MM.1S (cell line): ENCODE measurements around the gene APBB3.

Experiments
- EZH2 ChIP-seq: fragments of 300-600 bp; sonication (generic); optimal IDR thresholded peaks from 2 replicates; pipeline ENCODE3; 2017; ENCODE audit warnings: low read depth, mild to moderate bottlenecking, antibody characterized with exemption, low read length, mixed read lengths
- EZH2phosphoT487 ChIP-seq: fragments of 300-600 bp; sonication (generic); IDR thresholded peaks from 2 replicates; pipeline ENCODE4 v1.6.1; 2018; ENCODE audit warnings: antibody characterized with exemption, low read length
- TF ChIP-seq, protein P1 (sequence below): fragments of 300-600 bp; sonication (generic); IDR thresholded peaks from 2 replicates; pipeline ENCODE4 v1.5.1; 2016; ENCODE audit warnings: antibody characterized with exemption, low read length, mixed read lengths

DNA sequence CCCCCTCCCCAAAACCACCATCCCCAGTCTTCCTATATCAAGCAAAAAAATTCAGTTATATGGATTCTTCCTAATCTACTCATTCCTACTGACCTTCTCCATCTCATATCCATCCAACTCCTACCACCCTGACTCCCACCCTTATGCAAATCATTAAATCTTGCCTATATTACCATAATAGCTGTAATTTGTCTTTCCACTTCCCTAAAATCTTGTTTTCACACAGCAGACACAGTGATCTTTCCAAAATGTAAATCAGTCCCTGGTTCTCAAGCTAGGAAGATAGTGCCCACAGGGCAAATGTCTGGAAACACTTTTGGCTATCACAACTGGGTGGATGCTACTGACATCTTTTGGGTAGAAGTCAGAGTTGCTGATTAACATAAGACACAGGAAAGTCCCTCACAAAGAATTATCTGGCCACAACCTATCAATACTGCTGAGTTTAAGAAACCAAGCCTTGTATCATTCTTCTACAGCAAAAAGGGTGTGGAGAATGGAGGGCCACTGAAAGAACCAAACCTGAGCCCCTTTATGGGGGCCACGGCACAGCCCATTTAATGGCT lies 8.6 kb downstream of the APBB3 start:
- TF ChIP-seq EZH2 = no peak
- TF ChIP-seq, protein P1, sequence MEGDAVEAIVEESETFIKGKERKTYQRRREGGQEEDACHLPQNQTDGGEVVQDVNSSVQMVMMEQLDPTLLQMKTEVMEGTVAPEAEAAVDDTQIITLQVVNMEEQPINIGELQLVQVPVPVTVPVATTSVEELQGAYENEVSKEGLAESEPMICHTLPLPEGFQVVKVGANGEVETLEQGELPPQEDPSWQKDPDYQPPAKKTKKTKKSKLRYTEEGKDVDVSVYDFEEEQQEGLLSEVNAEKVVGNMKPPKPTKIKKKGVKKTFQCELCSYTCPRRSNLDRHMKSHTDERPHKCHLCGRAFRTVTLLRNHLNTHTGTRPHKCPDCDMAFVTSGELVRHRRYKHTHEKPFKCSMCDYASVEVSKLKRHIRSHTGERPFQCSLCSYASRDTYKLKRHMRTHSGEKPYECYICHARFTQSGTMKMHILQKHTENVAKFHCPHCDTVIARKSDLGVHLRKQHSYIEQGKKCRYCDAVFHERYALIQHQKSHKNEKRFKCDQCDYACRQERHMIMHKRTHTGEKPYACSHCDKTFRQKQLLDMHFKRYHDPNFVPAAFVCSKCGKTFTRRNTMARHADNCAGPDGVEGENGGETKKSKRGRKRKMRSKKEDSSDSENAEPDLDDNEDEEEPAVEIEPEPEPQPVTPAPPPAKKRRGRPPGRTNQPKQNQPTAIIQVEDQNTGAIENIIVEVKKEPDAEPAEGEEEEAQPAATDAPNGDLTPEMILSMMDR = no peak
- no peak for TF ChIP-seq EZH2phosphoT487
